CD4-positive, alpha-beta T cell treated with Interleukin-15 for 4 hours (primary cell): ENCODE data around the gene PRDX2.

Experiments
- DNase-seq: peaks from one replicate; pipeline ENCODE4 v3.0.0-alpha.2; 2020; ENCODE audit warnings: low spot score

PRDX2 gene

DNA sequence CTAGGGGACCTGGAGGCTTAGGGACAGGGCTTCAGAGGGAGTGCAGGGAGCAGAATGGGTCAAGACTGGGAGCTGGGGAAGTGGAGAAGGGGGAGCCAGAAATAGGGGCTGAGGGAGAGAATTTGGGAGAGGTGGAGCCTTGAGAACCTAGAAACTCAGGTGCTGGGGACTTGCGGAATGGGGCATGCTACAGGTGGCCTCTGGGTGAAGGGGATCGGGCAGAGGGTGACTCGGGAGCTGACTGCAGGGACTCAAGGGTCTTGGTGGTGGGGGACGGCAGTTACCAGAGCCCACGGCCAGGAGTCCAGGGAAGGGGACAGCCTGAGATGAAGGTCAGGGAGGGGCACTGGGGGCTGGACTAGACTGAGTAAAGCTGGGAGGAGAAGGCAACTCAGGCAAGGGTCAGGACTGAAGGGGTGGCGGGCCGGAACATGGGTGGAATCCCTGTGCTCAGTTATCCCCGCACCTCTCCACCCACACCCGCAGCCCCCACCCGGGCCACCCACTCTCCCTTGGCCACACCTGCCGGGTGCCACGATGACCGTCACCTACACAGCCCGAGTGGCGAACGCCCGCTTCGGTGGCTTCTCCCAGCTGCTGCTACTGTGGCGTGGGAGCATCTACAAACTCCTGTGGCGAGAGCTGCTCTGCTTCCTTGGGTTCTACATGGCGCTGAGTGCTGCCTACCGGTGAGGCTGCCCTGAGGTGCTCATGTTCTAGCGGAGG lies 49.4 kb downstream of the PRDX2 start:
- DNase-seq = no peak

DNA sequence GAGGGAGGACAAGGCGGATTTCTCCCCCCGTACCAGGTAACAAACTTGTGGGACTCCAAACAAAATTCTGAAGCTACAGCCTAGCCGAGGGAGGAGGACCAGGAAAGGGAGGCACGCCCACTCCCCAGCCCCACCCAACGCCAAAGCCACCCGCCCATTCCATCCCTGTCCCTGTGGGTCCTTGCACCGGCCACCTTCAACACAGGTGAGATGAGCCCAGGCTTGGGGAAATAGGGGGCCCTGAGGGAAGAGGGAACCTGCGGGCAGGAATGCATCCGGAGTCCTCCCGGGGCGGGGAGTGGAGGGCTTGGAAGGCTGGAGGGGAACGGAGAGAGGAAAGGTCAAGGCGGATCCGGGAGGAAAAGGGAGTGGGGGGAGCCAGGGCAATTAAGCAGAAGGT lies 50.0 kb downstream of the PRDX2 start, which contains the start of gene BEST2:
Gene BEST2 (plus strand): TSS at position 157 of the 400 bp plus-strand sequence. CDS start 802 bp downstream, outside the sequence.
- DNase-seq = no peak

DNA sequence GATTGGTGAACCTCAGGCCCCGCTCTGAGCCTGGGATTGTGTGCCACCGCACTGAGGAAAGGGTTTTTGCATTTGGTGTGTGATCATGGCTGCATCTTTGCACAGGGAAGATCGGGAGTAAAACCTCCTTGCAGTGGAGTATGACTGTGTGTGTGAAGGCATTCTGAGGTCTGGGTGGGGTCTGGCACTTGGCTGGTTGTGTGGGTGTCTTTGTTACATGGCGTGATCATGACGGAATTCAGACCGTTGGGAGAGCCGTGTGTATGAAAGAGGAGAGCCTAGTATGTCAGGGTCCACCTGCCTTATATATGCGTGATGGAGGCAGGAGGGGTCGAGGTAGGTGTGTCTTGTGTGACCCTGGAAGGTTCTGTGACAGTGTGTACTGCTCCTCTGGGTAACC lies 50.7 kb downstream of the PRDX2 start:
- DNase-seq = no peak

DNA sequence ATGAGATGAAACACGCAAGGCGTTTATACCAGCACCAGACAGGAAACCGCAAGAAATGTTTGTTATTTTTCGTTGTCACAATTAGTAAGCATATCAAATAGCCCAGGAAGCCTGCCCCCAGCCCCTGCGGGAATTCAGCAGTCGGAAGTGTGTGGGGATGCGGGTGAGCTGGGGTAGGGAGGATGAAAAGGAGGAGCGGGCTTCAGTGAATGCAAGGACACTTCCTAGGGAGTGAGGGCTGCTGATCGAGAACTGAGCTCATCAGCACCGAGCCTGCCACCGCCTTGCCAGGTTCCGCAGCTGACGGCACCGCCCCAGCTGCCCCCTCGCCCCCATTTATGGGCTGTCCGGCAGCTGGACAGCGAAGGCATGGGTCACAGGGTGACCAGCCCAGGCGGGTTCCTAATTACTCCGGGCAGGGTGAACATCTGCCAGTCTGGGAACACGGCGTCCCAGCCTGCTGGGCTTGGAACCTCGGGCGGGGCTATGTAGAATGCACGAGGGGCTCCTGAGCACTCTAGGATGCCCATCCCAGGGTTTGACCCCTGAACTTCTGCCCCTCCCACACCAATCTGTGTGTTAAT lies 51.6 kb downstream of the PRDX2 start:
- no peak for DNase-seq

DNA sequence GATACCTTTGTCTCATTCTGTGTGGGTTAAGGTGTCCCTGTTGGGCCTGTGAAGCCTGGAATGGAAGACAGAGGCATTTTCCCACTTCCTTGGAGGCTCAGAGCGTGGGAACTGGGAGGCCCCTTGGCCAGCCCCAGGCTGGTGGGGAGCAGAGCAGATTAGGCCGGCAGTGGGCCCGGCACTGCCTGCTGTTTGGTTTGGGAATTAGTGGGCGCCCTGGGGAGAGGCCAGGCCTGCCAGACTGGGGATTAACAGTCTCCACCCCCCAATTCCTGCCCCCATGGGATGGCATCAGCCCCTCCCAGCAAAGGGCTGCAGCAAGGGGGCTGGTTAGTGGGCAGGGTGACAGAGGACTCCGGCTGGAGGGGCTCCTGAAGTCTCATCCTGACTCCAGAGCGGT lies 53.1 kb downstream of the PRDX2 start:
- DNase-seq = no peak
